Measurements from ENCODE around the gene CERS2. TPM values are rescaled to one million over a fixed set of nuclear protein-coding genes. Genes with fewer than 3 reads are reported as not detected.

Gene CERS2
- total RNA-seq, 1 donor from 2014 or later, result 106 TPM

- CTCF ChIA-PET, result interaction anchor here (0.9 kb wide), 1 partner anchor 9 kb away, joined by 3 read pairs; no protein-coding TSS in a partner anchor
- no peak for TF ChIP-seq CTCF (IDR thresholded peaks at IDR 0.05)
- intact Hi-C loops (cut with micrococcal nuclease), result loop anchor here (10.0 kb wide), 1 partner anchor 252 kb away; the partner anchor contains the start of gene PSMD4
- Mint-ChIP-seq H3K4me1 (peaks cover 44% of the 10 kb centered on the region), H3K27ac (no peak overlapping the region), H3K36me3 (ENCODE audit: low read depth) (peaks cover 25% of the 10 kb centered on the region), H3K4me3 (no peak overlapping the region), H3K9me3 (no peaks in the 10 kb centered on the region), H3K27me3 (no peaks in the 10 kb centered on the region)
- ATAC-seq (ENCODE audit: low read depth) (no peak), DNase-seq (no peak)
- POLR2A ChIA-PET, result no interaction called here
Measured at GRCh38 chr1:151002611-151003010, 28.0 kb upstream of the CERS2 start.

GRCh38 chr1:151002051-151002450 is 27.4 kb upstream of the CERS2 start:
- POLR2A ChIA-PET, result no interaction called here
- H3K4me1 Mint-ChIP-seq, result peaks cover 38% of the 10 kb centered on the region
- H3K9me3 Mint-ChIP-seq, result no peaks in the 10 kb centered on the region
- no peak for ATAC-seq (ENCODE audit: low read depth)
- CTCF ChIA-PET, result interaction anchor here (0.6 kb wide), 1 partner anchor 816 kb away, joined by 3 read pairs; no protein-coding TSS in a partner anchor
- no peak overlapping the region for H3K4me3 Mint-ChIP-seq
- no peaks in the 10 kb centered on the region for H3K27me3 Mint-ChIP-seq
- no peak overlapping the region for H3K27ac Mint-ChIP-seq
- H3K36me3 Mint-ChIP-seq (ENCODE audit: low read depth), result peaks cover 31% of the 10 kb centered on the region
- intact Hi-C loops (cut with micrococcal nuclease), result loop anchor here (10.0 kb wide), 1 partner anchor 253 kb away; the partner anchor contains the start of gene PSMD4
- no peak for DNase-seq
- no peak for TF ChIP-seq CTCF (IDR thresholded peaks at IDR 0.05)

GRCh38 chr1:151001602-151002001 is 27.0 kb upstream of the CERS2 start:
- Mint-ChIP-seq H3K4me1 (peaks cover 34% of the 10 kb centered on the region), H3K27ac (no peak overlapping the region), H3K9me3 (no peaks in the 10 kb centered on the region), H3K4me3 (no peak overlapping the region), H3K36me3 (ENCODE audit: low read depth) (peaks cover 33% of the 10 kb centered on the region), H3K27me3 (no peaks in the 10 kb centered on the region)
- no peak for DNase-seq
- intact Hi-C loops (cut with micrococcal nuclease), result loop anchor here (10.0 kb wide), 1 partner anchor 253 kb away; the partner anchor contains the start of gene PSMD4
- ATAC-seq (ENCODE audit: low read depth), result no peak
- CTCF ChIA-PET, result interaction anchor here (0.6 kb wide), 1 partner anchor 816 kb away, joined by 3 read pairs; no protein-coding TSS in a partner anchor
- POLR2A ChIA-PET, result no interaction called here
- no peak for TF ChIP-seq CTCF (IDR thresholded peaks at IDR 0.05)

- Mint-ChIP-seq H3K36me3 (ENCODE audit: low read depth) (peaks cover 33% of the 10 kb centered on the region), H3K4me3 (no peak overlapping the region), H3K4me1 (peaks cover 23% of the 10 kb centered on the region), H3K27me3 (no peaks in the 10 kb centered on the region), H3K9me3 (no peaks in the 10 kb centered on the region), H3K27ac (no peak overlapping the region)
- DNase-seq (no peak), ATAC-seq (ENCODE audit: low read depth) (no peak)
- POLR2A ChIA-PET, result no interaction called here
- no peak for TF ChIP-seq CTCF (IDR thresholded peaks at IDR 0.05)
- CTCF ChIA-PET, result no interaction called here
- intact Hi-C loops (cut with micrococcal nuclease), result loop anchor here (10.0 kb wide), 1 partner anchor 254 kb away; the partner anchor contains the start of gene PSMD4
Measured at GRCh38 chr1:151000408-151000807, 25.8 kb upstream of the CERS2 start.

GRCh38 chr1:150999926-151000325 is 25.3 kb upstream of the CERS2 start:
- no peaks in the 10 kb centered on the region for H3K9me3 Mint-ChIP-seq
- CTCF ChIA-PET, result no interaction called here
- H3K4me1 Mint-ChIP-seq, result peaks cover 21% of the 10 kb centered on the region
- no peak overlapping the region for H3K27ac Mint-ChIP-seq
- TF ChIP-seq CTCF (IDR thresholded peaks at IDR 0.05), result no peak
- POLR2A ChIA-PET, result no interaction called here
- H3K4me3 Mint-ChIP-seq, result no peak overlapping the region
- no peaks in the 10 kb centered on the region for H3K27me3 Mint-ChIP-seq
- ATAC-seq (ENCODE audit: low read depth), result no peak
- peaks cover 33% of the 10 kb centered on the region for H3K36me3 Mint-ChIP-seq (ENCODE audit: low read depth)
- no peak for DNase-seq
- intact Hi-C loops (cut with micrococcal nuclease), result loop anchor here (10.0 kb wide), 1 partner anchor 255 kb away; the partner anchor contains the start of gene PSMD4

Data from activated B cell treated with CpG ODN at 0.5 μM for 24 hours (primary cell).